ENCODE data around the gene CARD9.
"Not testable (repeated sequence)": the region's sequence is repeated elsewhere in the genome, so short reads cannot be mapped to it uniquely, and the experiment has no call there.

Gene CARD9

DNA sequence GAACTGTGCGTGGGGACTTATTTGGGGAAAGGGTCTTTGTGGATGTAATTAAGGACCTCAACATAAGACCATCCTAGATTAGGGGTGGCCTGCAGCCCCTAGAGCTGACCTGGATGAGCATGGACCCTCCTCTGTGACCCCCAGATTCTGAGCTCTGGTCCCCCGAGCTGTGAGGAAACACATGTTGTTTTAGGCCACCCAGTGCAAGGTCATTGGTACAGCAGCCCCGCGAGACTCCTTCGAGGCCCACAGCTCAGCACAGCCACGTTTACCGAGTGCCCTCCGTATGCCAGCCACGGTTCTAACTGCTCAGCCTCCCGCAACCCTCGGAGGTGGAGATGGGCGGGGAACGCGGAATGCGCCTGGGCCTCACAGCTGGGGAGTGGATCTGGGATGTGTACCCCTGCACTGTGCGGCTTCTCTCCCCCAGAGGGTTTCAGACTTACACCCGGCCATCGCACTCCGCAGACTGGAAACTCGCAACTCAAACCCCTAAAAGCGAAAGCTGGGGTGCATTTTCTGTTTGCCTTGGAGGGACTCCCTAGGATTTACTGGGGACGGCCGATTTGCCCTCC is 50.6 kb downstream of the CARD9 start:
- no peak for DNase-seq (ENCODE audit: low read depth)

DNA sequence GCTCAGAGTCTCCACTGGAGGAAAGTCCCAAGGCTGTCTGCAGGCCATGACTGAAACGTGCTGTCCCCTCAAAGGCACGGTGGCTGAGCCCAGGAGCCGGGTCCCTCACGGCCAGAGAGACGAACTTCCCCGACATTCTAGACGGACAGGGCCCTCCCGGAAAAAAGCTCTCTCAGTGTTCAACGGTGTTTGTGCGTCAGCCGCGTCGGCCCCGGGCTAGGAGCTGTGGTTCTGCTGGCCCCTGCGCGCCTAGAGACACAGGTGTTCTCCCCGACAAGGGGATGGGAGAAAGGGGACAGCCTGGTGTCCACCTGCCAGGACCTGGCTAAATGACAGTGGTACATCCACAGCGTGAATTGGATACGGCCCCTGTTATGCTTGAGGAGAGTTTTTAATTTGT is 51.9 kb downstream of the CARD9 start:
- no peak for DNase-seq (ENCODE audit: low read depth)

- DNase-seq (ENCODE audit: low read depth): not testable (repeated sequence)
Observed at GRCh38 chr9:136320972-136321371, 52.5 kb downstream of the CARD9 start.

DNA sequence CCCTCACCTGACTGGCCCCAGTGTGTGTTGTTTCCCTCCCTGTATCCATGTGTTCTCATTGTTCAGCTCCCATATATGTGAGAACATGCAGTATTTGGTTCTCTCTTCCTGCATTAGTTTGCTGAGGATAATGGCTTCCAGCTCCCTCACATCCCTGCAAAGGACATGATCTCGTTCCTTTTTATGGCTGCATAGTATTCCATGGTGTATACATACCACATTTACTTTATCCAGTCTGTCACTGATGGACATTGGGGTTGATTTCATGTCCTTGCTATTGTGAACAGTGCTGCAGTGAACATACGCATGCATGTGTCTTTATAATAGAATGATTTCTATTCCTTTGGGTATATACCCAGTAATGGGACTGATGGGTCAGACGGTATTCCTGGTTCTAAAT is 53.5 kb downstream of the CARD9 start:
- not testable (repeated sequence) for DNase-seq (ENCODE audit: low read depth)

DNA sequence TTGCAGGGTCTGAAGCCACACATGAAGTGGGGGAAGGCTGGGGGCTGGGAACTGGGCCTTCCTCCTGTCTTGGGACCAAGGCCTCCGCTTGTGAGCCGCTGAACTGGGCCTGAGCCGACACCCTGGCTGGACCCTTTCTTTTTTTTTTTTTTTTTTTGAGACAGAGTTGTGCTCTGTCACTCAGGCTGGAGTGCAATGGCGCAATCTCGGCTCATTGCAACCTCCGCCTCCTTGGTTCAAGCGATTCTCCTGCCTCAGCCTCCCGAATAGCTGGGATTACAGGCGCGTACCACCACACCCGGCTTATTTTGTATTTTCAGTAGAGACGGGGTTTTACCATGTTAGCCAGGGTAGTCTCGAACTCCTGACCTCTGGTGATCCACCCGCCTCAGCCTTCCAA is 54.2 kb downstream of the CARD9 start:
- DNase-seq (ENCODE audit: low read depth): not testable (repeated sequence)

DNA sequence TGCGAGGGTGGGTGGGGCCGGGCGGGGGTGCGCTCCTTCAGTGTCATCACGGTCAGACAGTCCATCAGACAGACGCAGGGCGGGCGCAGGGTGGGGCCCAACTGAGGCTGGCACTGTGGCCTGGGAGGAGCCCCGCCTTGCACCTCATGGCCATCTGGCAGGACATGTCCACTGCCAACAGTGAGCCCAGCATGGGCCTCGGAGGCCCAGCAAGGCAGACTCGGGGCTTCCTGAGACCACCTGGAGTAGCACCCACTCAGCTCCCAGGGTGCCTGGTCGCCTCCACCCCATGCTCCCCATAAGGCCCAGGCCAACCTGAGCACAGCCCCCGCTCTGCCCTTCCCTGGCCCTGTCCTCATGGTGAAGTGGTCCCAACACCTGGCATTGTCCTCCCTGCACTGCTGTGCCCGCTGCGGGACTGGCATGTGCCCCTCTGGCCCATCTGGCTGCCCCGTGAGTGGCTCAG is 54.7 kb downstream of the CARD9 start:
- no peak for DNase-seq (ENCODE audit: low read depth)

GRCh38 chr9:136318111-136318775 is 55.2 kb downstream of the CARD9 start:
- no peak for DNase-seq (ENCODE audit: low read depth)

DNA sequence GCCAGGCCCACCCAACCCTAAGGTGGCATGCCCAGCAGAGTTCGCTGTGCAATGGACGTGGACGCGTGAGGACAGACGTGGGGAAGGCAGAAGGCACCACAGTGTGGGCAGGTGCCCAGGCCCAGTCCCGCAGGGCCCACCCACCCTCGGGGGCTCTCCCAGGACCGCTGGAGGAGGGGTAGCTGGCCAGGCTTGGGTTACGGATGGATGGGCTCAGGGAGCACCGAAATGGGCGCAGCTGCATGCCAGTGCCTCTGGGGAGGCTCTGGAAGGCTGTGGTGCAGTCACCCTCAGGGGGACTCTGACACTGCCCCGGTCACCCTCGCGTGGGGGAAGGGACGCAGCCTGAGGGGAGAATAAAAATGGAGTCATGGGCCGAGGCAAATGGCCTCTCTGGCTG is 55.8 kb downstream of the CARD9 start:
- no peak for DNase-seq (ENCODE audit: low read depth)

GRCh38 chr9:136316896-136317676 is 56.4 kb downstream of the CARD9 start:
- no peak for DNase-seq (ENCODE audit: low read depth)

DNA sequence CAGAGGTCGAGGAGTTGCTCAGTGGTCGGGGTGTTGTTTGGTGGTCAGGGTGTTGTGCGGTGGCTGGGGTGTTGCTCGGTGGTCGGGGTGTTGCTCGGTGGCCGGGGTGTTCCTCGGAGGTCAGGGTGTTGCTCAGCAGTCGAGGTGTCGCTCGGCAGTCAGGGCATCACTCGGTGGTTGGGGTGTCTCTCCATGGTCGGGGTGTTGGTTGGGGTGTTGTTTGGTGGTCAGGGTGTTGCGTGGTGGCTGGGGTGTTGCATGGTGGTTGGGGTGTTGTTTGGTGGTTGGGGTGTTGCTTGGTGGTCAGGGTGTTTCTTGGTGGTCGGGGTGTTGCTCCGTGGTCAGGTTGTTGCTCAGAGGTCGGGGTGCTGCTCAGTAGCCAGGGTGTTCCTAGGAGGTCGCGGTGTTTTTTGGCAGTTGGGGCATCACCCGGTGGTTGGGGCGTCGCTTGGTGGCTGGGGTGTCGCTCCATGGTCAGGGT is 57.2 kb downstream of the CARD9 start:
- no peak for DNase-seq (ENCODE audit: low read depth)

DNA sequence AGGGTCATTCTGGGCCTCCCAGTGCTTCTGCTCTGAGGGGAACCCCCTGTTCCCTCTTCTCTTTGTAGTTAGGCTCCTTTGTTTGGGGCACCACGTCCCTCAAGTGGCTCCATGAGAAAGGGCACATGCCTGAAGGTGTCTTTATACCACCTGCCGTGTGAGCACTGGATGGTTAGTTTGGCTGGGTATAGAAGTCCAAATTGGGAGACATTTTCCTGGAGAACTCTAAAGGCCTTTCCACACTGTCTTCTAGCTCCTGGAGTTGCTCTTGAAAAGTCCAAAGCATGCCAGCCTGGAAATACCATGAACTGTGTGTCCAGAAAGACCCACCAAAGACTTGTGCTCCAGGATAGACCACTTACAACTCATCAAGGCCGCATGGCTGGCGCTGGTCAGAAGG is 58.5 kb downstream of the CARD9 start:
- DNase-seq (ENCODE audit: low read depth): no peak

GRCh38 chr9:136314056-136314416 is 59.4 kb downstream of the CARD9 start:
- no peak for DNase-seq (ENCODE audit: low read depth)

All from activated T-helper 9 cell treated with anti-CD3 and anti-CD28 coated beads, Interleukin-2, amount 50 U/mL, for 16 hours (primary cell).